K562 (cell line): Measurements from ENCODE around the gene TKTL2. TPM values are rescaled to one million over a fixed set of nuclear protein-coding genes. Genes with fewer than 3 reads are reported as not detected.

Experiments
- ATAC-seq: fragments of 200-7000 bp; cut with Tn5 transposase; 3 replicates; pipeline ENCODE4 v1.9.1; 2020; ENCODE audit warnings: moderate library complexity
- BruUV-seq: library from RNA; stranded (reverse); fragments of 400-500 nt; replicated peaks from 2 replicates; lab custom pipeline; 2021; lab: Mats Ljungman, UMichigan
- CTCF ChIA-PET: fragments of 300-600 bp; formaldehyde crosslinking; extraction: SDS; loops from one replicate; lab custom pipeline; 2021; ENCODE audit warnings: low intra/inter-chr PET ratio; lab: Yijun Ruan, JAX
- POLR2A ChIA-PET: fragments of 300-600, 350-650 bp; sonication (Branson Sonifier 250); formaldehyde crosslinking; extraction: SDS; loops from one replicate; lab custom pipeline; 2021; ENCODE audit warnings: antibody characterized with exemption, inconsistent platforms; lab: Yijun Ruan, JAX
- DNase-seq, 4 experiments: peaks; one replicate each; pipeline versions ENCODE4 v3.0.0 to v3.0.0-alpha.2; 2011 to 2018; ENCODE audit warnings: low spot score in 3 of 4, mixed read lengths in 3 of 4; ENCODE audit errors: extremely low read depth in 1 of 4
- FAIRE-seq: peaks from 2 replicates; lab custom pipeline; 2011; peaks lifted over from hg19 to GRCh38; lab: Jason Lieb, UNC
- H2AFZ ChIP-seq: 2 replicates; pipeline ENCODE4 v1.6.0; 2011; ENCODE audit warnings: low read depth, low read length, control low read depth, inconsistent platforms
- H3K27ac ChIP-seq: fragments of 200-600 bp; 3 replicates; pipeline ENCODE4 v1.8.0; 2011; ENCODE audit warnings: low read depth, mild to moderate bottlenecking, control low read depth, inconsistent platforms, low read length, moderate library complexity, mixed read lengths; ENCODE audit errors: extremely low read depth
- H3K27me3 ChIP-seq, 2 experiments: fragments of 300-600 bp in 1 of 2; 2 replicates in 1 of 2; 3 replicates in 1 of 2; pipeline versions ENCODE4 v1.6.0 to v1.8.0; 2011; ENCODE audit warnings: inconsistent platforms in 2 of 2, low read length in 2 of 2, mild to moderate bottlenecking in 1 of 2, mixed read lengths in 1 of 2, moderate library complexity in 1 of 2; ENCODE audit not compliant: control insufficient read depth in 2 of 2, insufficient read depth in 2 of 2
- H3K36me3 ChIP-seq: fragments of 300-600 bp; 3 replicates; pipeline ENCODE4 v1.8.0; 2011; ENCODE audit warnings: mild to moderate bottlenecking, low read length, inconsistent platforms; ENCODE audit not compliant: control insufficient read depth, insufficient read depth
- H3K4me1 ChIP-seq, 2 experiments: fragments of 200-600 bp in 1 of 2; replicated peaks in 1 of 2; 2 replicates in 1 of 2; 3 replicates in 1 of 2; pipeline versions ENCODE4 v1.5.1 to v1.8.0; 2011; ENCODE audit warnings: inconsistent platforms in 2 of 2, low read length in 2 of 2, mild to moderate bottlenecking in 1 of 2, mixed read lengths in 1 of 2, moderate library complexity in 1 of 2; ENCODE audit not compliant: control insufficient read depth in 2 of 2, insufficient read depth in 2 of 2
- H3K4me2 ChIP-seq: 2 replicates; pipeline ENCODE4 v1.6.1; 2011; ENCODE audit warnings: low read length, control low read depth, inconsistent platforms, mixed read lengths; ENCODE audit not compliant: insufficient read depth
- H3K4me3 ChIP-seq: fragments of 200-600 bp; sonication (generic), shearing (Covaris generic); 2 replicates; pipeline ENCODE4 v1.5.1; 2016; ENCODE audit warnings: control low read depth, inconsistent platforms
- H3K79me2 ChIP-seq: fragments of 200-600 bp; 3 replicates; pipeline ENCODE4 v1.8.0; 2011; ENCODE audit warnings: low read length, inconsistent platforms; ENCODE audit not compliant: control insufficient read depth, insufficient read depth
- H3K9ac ChIP-seq, 2 experiments: 2 replicates each; pipeline versions ENCODE4 v1.6.0 to v1.6.1; 2011; ENCODE audit warnings: low read depth in 2 of 2, low read length in 2 of 2, control low read depth in 1 of 2, inconsistent platforms in 1 of 2, mild to moderate bottlenecking in 1 of 2, mixed read lengths in 1 of 2; ENCODE audit not compliant: insufficient read depth in 1 of 2
- H3K9me1 ChIP-seq: one replicate; pipeline ENCODE4 v1.6.0; 2011; ENCODE audit warnings: inconsistent platforms, mild to moderate bottlenecking, low read length, moderate library complexity; ENCODE audit not compliant: control insufficient read depth, insufficient read depth
- H3K9me3 ChIP-seq: replicated peaks from 2 replicates; pipeline ENCODE4 v1.5.1; 2011; ENCODE audit warnings: low read depth, low read length, inconsistent platforms; ENCODE audit not compliant: control insufficient read depth, insufficient read depth
- H4K20me1 ChIP-seq: replicated peaks from 2 replicates; pipeline ENCODE4 v1.6.1; 2011; ENCODE audit warnings: low read length, inconsistent platforms, mixed read lengths; ENCODE audit not compliant: control insufficient read depth, insufficient read depth
- ARHGAP35 ChIP-seq: fragments of 450-650 bp; IDR thresholded peaks from 2 replicates; pipeline ENCODE4 v1.6.1; 2018; ENCODE audit not compliant: partially characterized antibody
- ATF6 ChIP-seq: sonication (generic); formaldehyde crosslinking; IDR thresholded peaks from 2 replicates; pipeline ENCODE4 v1.4.0; 2020; ENCODE audit warnings: mild to moderate bottlenecking, missing genetic modification reagents
- BRD9 ChIP-seq: fragments of 450-650 bp; IDR thresholded peaks from 2 replicates; pipeline ENCODE4 v1.6.1; 2018; ENCODE audit warnings: low read depth; ENCODE audit not compliant: partially characterized antibody
- BRF1 ChIP-seq: IDR thresholded peaks from 3 replicates; pipeline ENCODE4 v1.6.1; 2011; ENCODE audit warnings: borderline replicate concordance, mild to moderate bottlenecking; ENCODE audit not compliant: insufficient read length; ENCODE audit errors: extremely low read depth
- E2F6 ChIP-seq, 2 experiments: IDR thresholded peaks; 2 replicates each; pipeline ENCODE4 v1.6.1; 2011; ENCODE audit warnings: borderline replicate concordance in 1 of 2, control low read depth in 1 of 2, low read depth in 1 of 2, low read length in 1 of 2, mild to moderate bottlenecking in 1 of 2, mixed read lengths in 1 of 2, moderate library complexity in 1 of 2; ENCODE audit not compliant: insufficient read depth in 1 of 2, insufficient read length in 1 of 2, poor library complexity in 1 of 2, severe bottlenecking in 1 of 2; ENCODE audit errors: extremely low read depth in 1 of 2
- MCM7 ChIP-seq, 2 experiments: fragments of 450-650 bp; IDR thresholded peaks; 2 replicates each; pipeline ENCODE4 v1.6.1; 2016 to 2018
- NR0B1 ChIP-seq: fragments of 450-650 bp; IDR thresholded peaks from one replicate; pipeline ENCODE4 v1.6.1; 2018; ENCODE audit warnings: mild to moderate bottlenecking, moderate library complexity; ENCODE audit not compliant: partially characterized antibody
- PKNOX1 ChIP-seq: fragments of 450-650 bp; IDR thresholded peaks from 2 replicates; pipeline ENCODE4 v1.6.1; 2016
- SNRNP70 ChIP-seq: fragments of 200-400 bp; formaldehyde crosslinking; optimal IDR thresholded peaks from 2 replicates; pipeline ENCODE3; 2017; ENCODE audit warnings: low read depth, low read length
- STAT5B ChIP-seq: fragments of 250-450 bp; sonication (Bioruptor Pico); IDR thresholded peaks from 2 replicates; pipeline ENCODE4 v1.8.0; 2021; ENCODE audit warnings: mild to moderate bottlenecking, inconsistent platforms
- TSHZ1 ChIP-seq: fragments of 250-450 bp; sonication (Bioruptor Pico); IDR thresholded peaks from 2 replicates; pipeline ENCODE4 v1.4.0; 2020; ENCODE audit warnings: mild to moderate bottlenecking, moderate library complexity
- ZNF165 ChIP-seq: fragments of 250-450 bp; sonication (Bioruptor Pico); IDR thresholded peaks from 2 replicates; pipeline ENCODE4 v1.4.0; 2020; ENCODE audit warnings: borderline replicate concordance
- ZNF507 ChIP-seq: conservative IDR thresholded peaks from 2 replicates; pipeline ENCODE4 v1.6.1; 2017; ENCODE audit warnings: missing genetic modification characterization, missing compliant biosample characterization
- WGBS: fragments of 100-300 bp; shearing (Covaris generic); methylation state at CpG from one replicate; pipeline ENCODE4 v1.1.6; 2016; ENCODE audit warnings: low coverage, mixed read lengths; ENCODE audit not compliant: insufficient coverage; ENCODE audit errors: missing lambda C conversion rate; 5-methylcytosine and 5-hydroxymethylcytosine counted together
- in situ Hi-C: fragments of 300-500 bp; cut with MboI; formaldehyde crosslinking; loops from 4 replicates; pipeline ENCODE4 v1.15.0; 2018; ENCODE audit warnings: inconsistent platforms, mixed read lengths
- intact Hi-C: fragments of 100-400 bp; cut with micrococcal nuclease; formaldehyde crosslinking; loops from 2 replicates; pipeline ENCODE4 v1.14.2; 2022
- polyA plus RNA-seq, 8 experiments: library from polyadenylated mRNA; depleted of rRNA in 4 of 8; stranded (reverse) in 5 of 8; unstranded in 3 of 8; fragments of >200 nt; fragmentation: Nextera tagmentation in 2 of 8; fragmentation: Illumina TruSeq in 1 of 8; extraction: Ambion mirVana in 2 of 8; extraction: Trizol in 1 of 8; gene quantifications; 2 replicates each; pipeline versions ENCODE4 v1.2.1 to v1.2.3, GENCODE V29; 2011 to 2014; ENCODE audit warnings: inconsistent platforms in 1 of 8, missing spikeins in 1 of 8
- total RNA-seq, 7 experiments: library from RNA; depleted of rRNA in 6 of 7; stranded (reverse); fragments of >200 nt in 6 of 7; fragmentation: Illumina TruSeq in 2 of 7; extraction: Trizol in 2 of 7; gene quantifications; 2 replicates each; pipeline versions ENCODE4 v1.2.1 to v1.2.3, GENCODE V29; 2011 to 2021; ENCODE audit warnings: low replicate concordance in 1 of 7

Gene TKTL2
- total and polyA plus RNA-seq, 9 of the 15 experiments (the other 6 are each of a cell fraction or from before 2014, with no cell fraction given): 0.03 to 0.31 (median 0.09) TPM; not detected in 1

GRCh38 chr4:163485589-163485988 is 12.0 kb upstream of the TKTL2 start:
- Histone ChIP-seq H3K9me1 (no peaks in the 10 kb centered on the region), H3K9me3 (no peaks in the 10 kb centered on the region; the same call in 1 of the 2 replicates), H3K4me1 (peaks cover 0 to 2% of the 10 kb centered on the region in 2 experiments; a peak in 1 of 5 replicates), H3K79me2 (no peaks in the 10 kb centered on the region), H3K27ac (no peak overlapping the region), H2AFZ (peak overlapping the region; percentile 9; the same call in 1 of the 2 replicates), H4K20me1 (no peaks in the 10 kb centered on the region), H3K27me3 (no peaks in the 10 kb centered on the region), H3K4me3 (no peak overlapping the region), H3K4me2 (no peak overlapping the region), H3K9ac (no peak overlapping the region), H3K36me3 (no peaks in the 10 kb centered on the region)
- DNase-seq: no peak
- no TSS peak for BruUV-seq
- 20% methylated on average over 1 of the region's 2 CpGs for WGBS
- in situ Hi-C loops: no loop called here
- ChIA-PET POLR2A (interaction anchor here (0.7 to 1.4 kb wide), 2 partner anchors 9 to 37 kb away, joined by 3 to 5 read pairs; partner anchors contain the start of gene TMA16), CTCF (interaction anchor here (0.5 to 2.8 kb wide), 5 partner anchors 56 to 372 kb away, joined by 3 to 30 read pairs (median 6); no protein-coding TSS in a partner anchor)
- no peak for ATAC-seq
- intact Hi-C loops: loop anchor here (2.0 kb wide), 1 partner anchor 195 kb away; no protein-coding TSS in a partner anchor
- FAIRE-seq: no peak
- TF ChIP-seq MCM7 (IDR thresholded peaks at IDR 0.05) (no peak), ARHGAP35 (no peak), ATF6 (no peak), PKNOX1 (no peak), TSHZ1 (CRISPR knock-in tag) (no peak), E2F6 (IDR thresholded peaks at IDR 0.05; ENCODE audit: borderline replicate concordance in 1 of 2, extremely low read depth in 1 of 2, insufficient read depth in 1 of 2, insufficient read length in 1 of 2, low read depth in 1 of 2, low read length in 1 of 2, poor library complexity in 1 of 2, severe bottlenecking in 1 of 2) (no peak), BRF1 (no peak), SNRNP70 (no peak), ZNF507 (tag) (no peak), STAT5B (CRISPR knock-in tag) (no peak), BRD9 (no peak), ZNF165 (no peak), NR0B1 (no peak)
